Ramos (cell line): ENCODE results near the gene RPL28.
"Not testable (repeated sequence)": the region's sequence is repeated elsewhere in the genome, so short reads cannot be mapped to it uniquely, and the experiment has no call there.

ENCODE experiments used
- in situ Hi-C: fragments of 300-500 bp; cut with MboI; formaldehyde crosslinking; loops from one replicate; pipeline ENCODE4 v1.14.3; 2022; ENCODE audit warnings: low sequenced_read_pairs; ENCODE audit not compliant: unreplicated experiment

RPL28 gene

GRCh38 chr19:55389386-55390317 is 3.9 kb downstream of the RPL28 start:
- in situ Hi-C loops, result loop anchor here (10.0 kb wide), 1 partner anchor 85 kb away; no protein-coding TSS in a partner anchor

- in situ Hi-C loops, result no loop called here
Measured at GRCh38 chr19:55390461-55390880, 4.7 kb downstream of the RPL28 start.

- in situ Hi-C loops, result no loop called here
Measured at GRCh38 chr19:55391191-55391670, 5.5 kb downstream of the RPL28 start.

GRCh38 chr19:55391702-55392615 is 6.2 kb downstream of the RPL28 start:
- in situ Hi-C loops, result no loop called here

GRCh38 chr19:55392820-55393761 is 7.4 kb downstream of the RPL28 start:
- in situ Hi-C loops, result no loop called here

GRCh38 chr19:55398200-55398925 is 12.6 kb downstream of the RPL28 start:
- in situ Hi-C loops, result no loop called here

- in situ Hi-C loops, result no loop called here
Measured at GRCh38 chr19:55400281-55401087, 14.8 kb downstream of the RPL28 start.

- in situ Hi-C loops, result not testable (repeated sequence)
Measured at GRCh38 chr19:55401390-55401789, 15.7 kb downstream of the RPL28 start.

GRCh38 chr19:55402509-55402908 is 16.8 kb downstream of the RPL28 start:
- in situ Hi-C loops, result no loop called here

GRCh38 chr19:55405638-55406037 is 19.9 kb downstream of the RPL28 start:
- in situ Hi-C loops, result no loop called here

GRCh38 chr19:55406091-55406825 is 20.5 kb downstream of the RPL28 start:
- in situ Hi-C loops, result no loop called here

GRCh38 chr19:55406826-55407549 is 21.3 kb downstream of the RPL28 start:
- in situ Hi-C loops, result no loop called here

GRCh38 chr19:55407550-55407799 is 21.7 kb downstream of the RPL28 start, which contains the start of gene UBE2S:
Gene UBE2S, minus strand, starts transcription at chr19:55407788. Its CDS starts 199 bp downstream, at chr19:55407589.
- in situ Hi-C loops, result not testable (repeated sequence)

GRCh38 chr19:55407800-55408532 is 22.2 kb downstream of the RPL28 start:
- in situ Hi-C loops, result no loop called here

GRCh38 chr19:55408533-55408872 is 22.8 kb downstream of the RPL28 start:
- in situ Hi-C loops, result no loop called here

GRCh38 chr19:55409179-55409578 is 23.4 kb downstream of the RPL28 start:
- in situ Hi-C loops, result not testable (repeated sequence)
